Measurements from ENCODE around the gene RASSF5. TPM values are rescaled to one million over a fixed set of nuclear protein-coding genes. Genes with fewer than 3 reads are reported as not detected.

The RASSF5 gene
- total and polyA plus RNA-seq, 4 donors: 4.8 to 10.0 (median 5.5) TPM

DNA sequence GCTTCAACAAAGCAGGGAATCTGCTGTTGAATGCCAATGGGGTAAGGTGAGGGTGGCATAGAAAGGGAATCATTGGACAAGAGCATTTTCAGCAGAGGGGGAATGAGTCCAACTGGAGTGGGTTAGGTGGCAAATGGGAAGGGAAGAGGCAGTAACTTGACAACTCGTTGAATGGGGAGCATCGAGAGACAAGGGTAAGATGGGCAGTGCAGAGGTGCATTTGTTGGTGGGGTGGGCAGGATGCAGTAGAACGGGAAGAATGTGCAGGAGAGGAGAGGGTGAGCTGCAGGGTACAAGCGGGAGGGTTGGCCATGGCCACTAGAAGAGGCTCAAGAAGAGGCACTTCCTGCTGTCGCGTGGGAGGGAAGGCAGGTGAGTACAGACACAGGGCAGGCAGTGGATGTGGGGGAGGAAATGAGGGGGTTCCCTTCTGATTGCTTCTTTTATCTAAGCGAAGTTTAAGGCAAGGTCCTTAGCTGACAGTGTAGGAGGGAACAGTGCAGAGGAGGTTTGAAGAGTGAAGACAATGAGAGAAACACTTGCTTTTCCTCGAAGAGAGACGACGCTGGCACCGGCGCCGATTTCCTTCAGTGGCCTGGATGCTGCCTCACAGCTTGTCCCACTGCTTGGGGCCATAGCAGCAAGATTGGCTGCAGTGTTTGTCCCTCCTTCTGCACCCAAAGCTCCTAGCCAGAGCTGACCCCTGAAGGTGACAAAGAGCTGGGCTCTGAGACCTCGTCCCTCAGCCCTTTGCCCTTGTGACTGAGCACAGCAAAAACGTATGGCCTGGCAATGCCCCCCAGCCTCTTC, 40.3 kb upstream of the RASSF5 start:
- Histone ChIP-seq H3K4me3 (ENCODE audit: low read depth in 1 of 3, low read length in 3 of 3) (no peak overlapping the region), H3K4me1 (ENCODE audit: control insufficient read depth in 4 of 4, insufficient read depth in 4 of 4, low read length in 3 of 4) (peaks cover 0 to 19% (median 7%) of the 10 kb centered on the region in 4 donors), H3K27me3 (ENCODE audit: control insufficient read depth in 4 of 4, insufficient read depth in 4 of 4, low read length in 3 of 4) (no peaks in the 10 kb centered on the region), H3K36me3 (ENCODE audit: control insufficient read depth in 4 of 4, insufficient read depth in 3 of 4, low read depth in 1 of 4, low read length in 3 of 4) (no peaks in the 10 kb centered on the region), H3K9me3 (ENCODE audit: control insufficient read depth in 4 of 4, low read length in 3 of 4) (no peaks in the 10 kb centered on the region), H3K9ac (ENCODE audit: low read depth in 1 of 2, low read length in 2 of 2) (no peak overlapping the region), H3K27ac (ENCODE audit: low read depth in 1 of 2, low read length in 2 of 2) (no peak overlapping the region)
- WGBS: 52% methylated on average over 15 of the region's 15 CpGs
- DNase-seq (ENCODE audit: low spot score): no peak
- TF ChIP-seq, protein P1, sequence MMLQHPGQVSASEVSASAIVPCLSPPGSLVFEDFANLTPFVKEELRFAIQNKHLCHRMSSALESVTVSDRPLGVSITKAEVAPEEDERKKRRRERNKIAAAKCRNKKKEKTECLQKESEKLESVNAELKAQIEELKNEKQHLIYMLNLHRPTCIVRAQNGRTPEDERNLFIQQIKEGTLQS (IDR thresholded peaks at IDR 0.05): no peak
- TF ChIP-seq ZBTB33 (IDR thresholded peaks at IDR 0.05) (no peak), YY1 (IDR thresholded peaks at IDR 0.05) (no peak), FOXA2 (IDR thresholded peaks at IDR 0.05) (no peak), RAD21 (IDR thresholded peaks at IDR 0.05) (no peak), EGR1 (IDR thresholded peaks at IDR 0.05; ENCODE audit: low read depth in 2 of 2) (no peak), MAX (IDR thresholded peaks at IDR 0.05) (no peak), RXRA (IDR thresholded peaks at IDR 0.05) (no peak), GABPA (IDR thresholded peaks at IDR 0.05 in 1 of 2, conservative IDR thresholded peaks at IDR 0.05 in 1 of 2) (no peak), REST (IDR thresholded peaks at IDR 0.05) (no peak), FOXA1 (IDR thresholded peaks at IDR 0.05) (no peak), TAF1 (conservative IDR thresholded peaks at IDR 0.05) (no peak), JUND (IDR thresholded peaks at IDR 0.05) (no peak), HNF4A (conservative IDR thresholded peaks at IDR 0.05) (no peak), SP1 (IDR thresholded peaks at IDR 0.05) (no peak), NR2F2 (IDR thresholded peaks at IDR 0.05) (no peak)
- TF ChIP-seq, protein P2, sequence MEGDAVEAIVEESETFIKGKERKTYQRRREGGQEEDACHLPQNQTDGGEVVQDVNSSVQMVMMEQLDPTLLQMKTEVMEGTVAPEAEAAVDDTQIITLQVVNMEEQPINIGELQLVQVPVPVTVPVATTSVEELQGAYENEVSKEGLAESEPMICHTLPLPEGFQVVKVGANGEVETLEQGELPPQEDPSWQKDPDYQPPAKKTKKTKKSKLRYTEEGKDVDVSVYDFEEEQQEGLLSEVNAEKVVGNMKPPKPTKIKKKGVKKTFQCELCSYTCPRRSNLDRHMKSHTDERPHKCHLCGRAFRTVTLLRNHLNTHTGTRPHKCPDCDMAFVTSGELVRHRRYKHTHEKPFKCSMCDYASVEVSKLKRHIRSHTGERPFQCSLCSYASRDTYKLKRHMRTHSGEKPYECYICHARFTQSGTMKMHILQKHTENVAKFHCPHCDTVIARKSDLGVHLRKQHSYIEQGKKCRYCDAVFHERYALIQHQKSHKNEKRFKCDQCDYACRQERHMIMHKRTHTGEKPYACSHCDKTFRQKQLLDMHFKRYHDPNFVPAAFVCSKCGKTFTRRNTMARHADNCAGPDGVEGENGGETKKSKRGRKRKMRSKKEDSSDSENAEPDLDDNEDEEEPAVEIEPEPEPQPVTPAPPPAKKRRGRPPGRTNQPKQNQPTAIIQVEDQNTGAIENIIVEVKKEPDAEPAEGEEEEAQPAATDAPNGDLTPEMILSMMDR (IDR thresholded peaks at IDR 0.05; ENCODE audit: low read depth, low read length, missing input control): no peak
